Fibroblast of lung (primary cell): Measurements from ENCODE around the gene ZSCAN1.

Experiments
- CTCF ChIP-seq, 2 donors: IDR thresholded peaks in 1 of 2; conservative IDR thresholded peaks in 1 of 2; 1 replicate in 1 of 2; 2 replicates in 1 of 2; pipeline ENCODE4 v1.5.1; 2011 to 2012; ENCODE audit warnings: low read length in 2 of 2, control low read depth in 1 of 2, inconsistent platforms in 1 of 2, low read depth in 1 of 2, mild to moderate bottlenecking in 1 of 2
- EZH2 ChIP-seq: IDR thresholded peaks from 2 replicates; pipeline ENCODE4 v1.5.1; 2012; ENCODE audit warnings: low read length, control low read depth, mild to moderate bottlenecking; ENCODE audit errors: missing control alignments

GRCh38 chr19:58042495-58043340 lies 8.9 kb downstream of the ZSCAN1 start:
- TF ChIP-seq CTCF (conservative IDR thresholded peaks at IDR 0.05 in 1 of 2, IDR thresholded peaks at IDR 0.05 in 1 of 2; ENCODE audit: low read depth in 1 of 2, low read length in 2 of 2) (no peak), EZH2 (no peak)
